ENCODE results near the gene RBM33. TPM values are rescaled to one million over a fixed set of nuclear protein-coding genes. Genes with fewer than 3 reads are reported as not detected.

RBM33 gene
- total and polyA plus RNA-seq, 2 of the 13 experiments (the other 11 are each of a cell fraction or from before 2014, with no cell fraction given): 12.4 to 28.9 TPM

- Histone ChIP-seq H3K9ac (ENCODE audit: insufficient read depth, low read depth, low read length) (peak overlapping the region; percentile 86), H3K79me2 (ENCODE audit: insufficient read depth, low read length) (no peaks in the 10 kb centered on the region), H3K27ac (ENCODE audit: extremely low read length, insufficient read depth, low read length) (peak overlapping the region; percentile 100), H3K27me3 (ENCODE audit: control insufficient read depth in 1 of 2, insufficient read depth in 2 of 2, low read length in 2 of 2) (no peaks in the 10 kb centered on the region), H3K4me3 (replicated peaks in 1 of 3; ENCODE audit: insufficient read depth in 1 of 3, low read depth in 2 of 3, low read length in 3 of 3) (peak overlapping the region in 2 of 3 experiments; percentile 46 to 68; a peak in 3 of 6 replicates), H4K20me1 (ENCODE audit: insufficient read depth, low read length) (no peaks in the 10 kb centered on the region), H3K4me1 (ENCODE audit: insufficient read depth, low read length) (peaks cover 66% of the 10 kb centered on the region), H3K9me3 (ENCODE audit: low read length) (no peaks in the 10 kb centered on the region), H3K4me2 (ENCODE audit: low read depth, low read length) (peak overlapping the region; percentile 96), H2AFZ (ENCODE audit: low read length) (no peak overlapping the region), H3K36me3 (replicated peaks in 1 of 2; ENCODE audit: control insufficient read depth in 1 of 2, insufficient read depth in 2 of 2, low read length in 2 of 2) (no peaks in the 10 kb centered on the region)
- BruUV-seq (replicated peaks): TSS peak; percentile 97
- ATAC-seq (peak; percentile 98), FAIRE-seq (peak; percentile 100), DNase-seq (ENCODE audit: low spot score) (peak; percentile 98)
- CTCF ChIA-PET (ENCODE audit: low intra/inter-chr PET ratio, low total read pairs): interaction anchor here (0.7 kb wide), 1 partner anchor 25 kb away, joined by 3 read pairs; the partner anchor contains the start of gene RBM33
- in situ Hi-C loops (cut with HindIII; ENCODE audit: extremely low pct_ligation_motif_present, low pct_unique_long_range_greater_than_20kb): no loop called here
- POLR2A ChIA-PET: interaction anchor here (0.7 to 3.2 kb wide), 17 partner anchors 8 to 189 kb away, joined by 3 to 72 read pairs (median 6); partner anchors contain the start of gene RBM33
- intact Hi-C loops (cut with micrococcal nuclease; ENCODE audit: unreplicated experiment): loop anchor here (1.0 kb wide), 2 partner anchors 21 to 25 kb away; partner anchors contain the start of gene RBM33
- WGBS (ENCODE audit: low lambda C conversion rate): 1% methylated on average over 16 of the region's 16 CpGs
- TF ChIP-seq ZNF547 (CRISPR knock-in tag; IDR thresholded peaks at IDR 0.05) (0 out of 2 replicates have a peak, but pooled peaks have one; percentile 20), HNRNPL (IDR thresholded peaks at IDR 0.05; ENCODE audit: low read depth, low read length) (0 out of 2 replicates have a peak, but pooled peaks have one; percentile 39), NCOR1 (IDR thresholded peaks at IDR 0.05; ENCODE audit: borderline replicate concordance, low read length) (peak; percentile 96), HIVEP1 (CRISPR knock-in tag; IDR thresholded peaks at IDR 0.05) (peak; percentile 84; the same call in 1 of the 2 replicates), ARHGAP35 (CRISPR knock-in tag; IDR thresholded peaks at IDR 0.05; ENCODE audit: borderline replicate concordance) (no peak), CENPT (CRISPR knock-in tag; IDR thresholded peaks at IDR 0.05; ENCODE audit: low read depth) (no peak), NR0B2 (CRISPR knock-in tag; IDR thresholded peaks at IDR 0.05) (0 out of 2 replicates have a peak, but pooled peaks have one; percentile 55), CENPBD1 (CRISPR knock-in tag; IDR thresholded peaks at IDR 0.05; ENCODE audit: borderline replicate concordance, low read depth) (no peak), CREB3 (CRISPR knock-in tag; IDR thresholded peaks at IDR 0.05) (no peak), ZNF619 (CRISPR knock-in tag; IDR thresholded peaks at IDR 0.05) (no peak), ATM (IDR thresholded peaks at IDR 0.05; ENCODE audit: borderline replicate concordance) (no peak), NCOA5 (CRISPR knock-in tag; IDR thresholded peaks at IDR 0.05) (no peak), POLR2A (IDR thresholded peaks at IDR 0.05; ENCODE audit: insufficient read depth in 1 of 2, low read depth in 2 of 2, low read length in 2 of 2) (peak; percentile 63 to 82), RARA (CRISPR knock-in tag; IDR thresholded peaks at IDR 0.05) (peak; percentile 37; the same call in 1 of the 2 replicates), E2F1 (CRISPR knock-in tag; IDR thresholded peaks at IDR 0.05) (peak; percentile 21; the same call in 1 of the 2 replicates), ZBTB1 (CRISPR knock-in tag; IDR thresholded peaks at IDR 0.05; ENCODE audit: borderline replicate concordance) (no peak), AGO2 (optimal IDR thresholded peaks at IDR 0.05; ENCODE audit: low read depth, low read length) (no peak), DRAP1 (CRISPR knock-in tag; IDR thresholded peaks at IDR 0.05) (peak; percentile 91), ZNF557 (CRISPR knock-in tag; IDR thresholded peaks at IDR 0.05) (0 out of 2 replicates have a peak, but pooled peaks have one; percentile 47), HDAC1 (CRISPR knock-in tag; IDR thresholded peaks at IDR 0.05) (peak; percentile 76), ZNF563 (CRISPR knock-in tag; IDR thresholded peaks at IDR 0.05) (no peak)
Measured at GRCh38 chr7:155618708-155619633, 25.5 kb upstream of the RBM33 start.
